HepG2 (cell line): ENCODE data around the gene ATAD3C. TPM values are rescaled to one million over a fixed set of nuclear protein-coding genes. Genes with fewer than 3 reads are reported as not detected.

ENCODE experiments used
- ARNTL ChIP-seq: sonication (generic); formaldehyde crosslinking; IDR thresholded peaks from 2 replicates; pipeline ENCODE4 v1.4.0; 2020; ENCODE audit warnings: mild to moderate bottlenecking, missing genetic modification reagents
- DNMT3B ChIP-seq: conservative IDR thresholded peaks from 2 replicates; pipeline ENCODE4 v1.6.1; 2016; ENCODE audit warnings: missing biosample characterization, control low read depth
- HNF1A ChIP-seq, 2 experiments: sonication (generic) in 1 of 2; formaldehyde crosslinking in 1 of 2; IDR thresholded peaks; 2 replicates each; pipeline versions ENCODE4 v1.4.0 to v1.6.1; 2016 to 2020; ENCODE audit warnings: borderline replicate concordance in 1 of 2, low read depth in 1 of 2, mild to moderate bottlenecking in 1 of 2, missing genetic modification reagents in 1 of 2
- HNF1B ChIP-seq: sonication (generic); formaldehyde crosslinking; IDR thresholded peaks from 2 replicates; pipeline ENCODE4 v1.5.1; 2020; ENCODE audit warnings: mild to moderate bottlenecking, moderate library complexity, missing genetic modification reagents
- HOXA5 ChIP-seq: sonication (generic); formaldehyde crosslinking; IDR thresholded peaks from 2 replicates; pipeline ENCODE4 v1.4.0; 2020; ENCODE audit warnings: missing genetic modification reagents
- KLF13 ChIP-seq: sonication (generic); formaldehyde crosslinking; IDR thresholded peaks from 2 replicates; pipeline ENCODE4 v1.4.0; 2020; ENCODE audit warnings: mild to moderate bottlenecking, missing genetic modification reagents
- PLSCR1 ChIP-seq: sonication (generic); formaldehyde crosslinking; IDR thresholded peaks from 2 replicates; pipeline ENCODE4 v1.5.0; 2020; ENCODE audit warnings: missing genetic modification reagents, mild to moderate bottlenecking, borderline replicate concordance
- RAD21 ChIP-seq: fragments of 450-650 bp; formaldehyde crosslinking; IDR thresholded peaks from 2 replicates; pipeline ENCODE4 v1.5.0; 2020; ENCODE audit warnings: mild to moderate bottlenecking
- RELA ChIP-seq: sonication (generic); formaldehyde crosslinking; IDR thresholded peaks from 2 replicates; pipeline ENCODE4 v1.4.0; 2020; ENCODE audit warnings: missing genetic modification reagents
- TBX2 ChIP-seq: sonication (generic); formaldehyde crosslinking; IDR thresholded peaks from 2 replicates; pipeline ENCODE4 v1.5.0; 2020; ENCODE audit warnings: missing genetic modification reagents, mild to moderate bottlenecking, borderline replicate concordance
- ZFP91 ChIP-seq: sonication (generic); formaldehyde crosslinking; IDR thresholded peaks from 2 replicates; pipeline ENCODE4 v1.9.0; 2022; ENCODE audit warnings: missing genetic modification reagents, mild to moderate bottlenecking, borderline replicate concordance
- ZHX1 ChIP-seq: sonication (generic); formaldehyde crosslinking; IDR thresholded peaks from 2 replicates; pipeline ENCODE4 v1.8.1; 2022; ENCODE audit warnings: low read depth, mild to moderate bottlenecking, missing genetic modification reagents
- ZKSCAN8 ChIP-seq: IDR thresholded peaks from 2 replicates; pipeline ENCODE4 v1.6.1; 2016; ENCODE audit warnings: borderline replicate concordance, missing genetic modification reagents, missing compliant biosample characterization
- ZNF30 ChIP-seq: sonication (generic); formaldehyde crosslinking; IDR thresholded peaks from 2 replicates; pipeline ENCODE4 v1.5.0; 2020; ENCODE audit warnings: mild to moderate bottlenecking, missing genetic modification reagents
- ZNF501 ChIP-seq: sonication (generic); formaldehyde crosslinking; IDR thresholded peaks from 2 replicates; pipeline ENCODE4 v1.5.1; 2020; ENCODE audit warnings: mild to moderate bottlenecking, moderate library complexity, missing genetic modification reagents
- ZNF569 ChIP-seq: sonication (generic); formaldehyde crosslinking; IDR thresholded peaks from 2 replicates; pipeline ENCODE4 v1.5.0; 2020; ENCODE audit warnings: mild to moderate bottlenecking, missing genetic modification reagents, moderate library complexity, borderline replicate concordance
- polyA plus RNA-seq, 8 experiments: library from polyadenylated mRNA; depleted of rRNA in 3 of 8; stranded (reverse) in 7 of 8; unstranded in 1 of 8; fragments of >200 nt; fragmentation: Illumina TruSeq in 4 of 8; extraction: Trizol in 4 of 8; gene quantifications; 2 replicates each; pipeline versions ENCODE4 v1.2.1 to v1.2.3, GENCODE V29; 2011 to 2016; ENCODE audit warnings: low read depth in 4 of 8, missing spikeins in 1 of 8, mixed read lengths in 1 of 8; ENCODE audit not compliant: insufficient read depth in 1 of 8
- total RNA-seq, 5 experiments: library from RNA; depleted of rRNA; stranded (reverse); fragments of >200 nt; fragmentation: Illumina TruSeq; extraction: Trizol; gene quantifications; 2 replicates each; pipeline ENCODE4 v1.2.3, GENCODE V29; 2016; ENCODE audit warnings: low read depth in 1 of 5

Gene ATAD3C
- total and polyA plus RNA-seq, 2 of the 13 experiments (the other 11 are each of a cell fraction or from before 2014, with no cell fraction given), result 2.4 to 3.2 TPM

GRCh38 chr1:1400576-1401456 is 48.7 kb upstream of the ATAD3C start (continued):
- TF ChIP-seq HNF1B (CRISPR knock-in tag), result peak; percentile 99
- TF ChIP-seq ZKSCAN8 (CRISPR knock-in tag), result peak; percentile 96
- TF ChIP-seq TBX2 (CRISPR knock-in tag), result peak; percentile 87
- no peak for TF ChIP-seq ZNF30 (CRISPR knock-in tag)
- no peak; the same call in 1 of the 2 replicates for TF ChIP-seq RELA
- TF ChIP-seq HNF1A (IDR thresholded peaks at IDR 0.05; ENCODE audit: low read depth), result peak; percentile 59; the same call in 1 of the 2 replicates
- TF ChIP-seq HNF1A (CRISPR knock-in tag; IDR thresholded peaks at IDR 0.05; ENCODE audit: borderline replicate concordance), result peak; percentile 88
- no peak for TF ChIP-seq ZNF569 (CRISPR knock-in tag)
- no peak; the same call in 1 of the 2 replicates for TF ChIP-seq DNMT3B (CRISPR knock-in tag)
- TF ChIP-seq ARNTL, result peak; percentile 96
- peak; percentile 39; the same call in 1 of the 2 replicates for TF ChIP-seq ZHX1 (CRISPR knock-in tag)
- no peak for TF ChIP-seq KLF13 (CRISPR knock-in tag)
- TF ChIP-seq RAD21 (CRISPR knock-in tag), result peak; percentile 36; the same call in 1 of the 2 replicates
- no peak for TF ChIP-seq PLSCR1
- TF ChIP-seq ZFP91 (CRISPR knock-in tag), result peak; percentile 88
- TF ChIP-seq ZNF501 (CRISPR knock-in tag), result peak; percentile 95
- no peak; the same call in 1 of the 2 replicates for TF ChIP-seq HOXA5 (CRISPR knock-in tag)
